ENCODE measurements around the gene ESPL1. TPM values are rescaled to one million over a fixed set of nuclear protein-coding genes. Genes with fewer than 3 reads are reported as not detected.

Gene ESPL1
- polyA plus RNA-seq, 2 of the 4 experiments (the other 2 are of a cell fraction) = 10.0 to 16.5 TPM

DNA sequence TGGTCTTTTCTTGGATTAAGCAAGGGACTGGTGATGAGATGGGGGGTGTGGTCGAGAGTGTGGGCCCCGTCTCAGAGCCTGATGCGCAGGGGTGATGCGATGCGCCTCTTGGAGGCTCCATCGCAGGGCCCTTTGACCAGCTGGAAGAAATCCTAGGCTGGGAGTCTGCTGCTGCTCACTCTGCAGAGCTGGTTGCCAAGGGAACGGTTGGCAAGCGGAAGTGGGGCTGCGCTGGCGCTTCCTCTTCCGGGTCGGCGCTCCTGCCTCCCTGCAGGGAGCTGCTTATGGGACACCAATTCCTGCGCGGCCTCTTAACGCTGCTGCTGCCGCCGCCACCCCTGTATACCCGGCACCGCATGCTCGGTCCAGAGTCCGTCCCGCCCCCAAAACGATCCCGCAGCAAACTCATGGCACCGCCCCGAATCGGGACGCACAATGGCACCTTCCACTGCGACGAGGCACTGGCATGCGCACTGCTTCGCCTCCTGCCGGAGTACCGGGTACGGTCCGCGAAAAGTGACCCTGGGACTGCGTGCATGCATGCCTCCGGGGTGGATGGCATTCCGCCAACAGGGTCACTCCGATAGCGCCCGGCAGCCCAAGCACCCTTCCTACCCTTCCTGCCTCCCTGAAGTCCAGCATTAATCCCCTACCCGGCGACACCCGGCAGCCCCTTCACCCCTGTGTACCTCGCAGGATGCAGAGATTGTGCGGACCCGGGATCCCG, 31.5 kb downstream of the ESPL1 start, which contains the start of gene MYG1 (continued):
- TF ChIP-seq, protein P1, sequence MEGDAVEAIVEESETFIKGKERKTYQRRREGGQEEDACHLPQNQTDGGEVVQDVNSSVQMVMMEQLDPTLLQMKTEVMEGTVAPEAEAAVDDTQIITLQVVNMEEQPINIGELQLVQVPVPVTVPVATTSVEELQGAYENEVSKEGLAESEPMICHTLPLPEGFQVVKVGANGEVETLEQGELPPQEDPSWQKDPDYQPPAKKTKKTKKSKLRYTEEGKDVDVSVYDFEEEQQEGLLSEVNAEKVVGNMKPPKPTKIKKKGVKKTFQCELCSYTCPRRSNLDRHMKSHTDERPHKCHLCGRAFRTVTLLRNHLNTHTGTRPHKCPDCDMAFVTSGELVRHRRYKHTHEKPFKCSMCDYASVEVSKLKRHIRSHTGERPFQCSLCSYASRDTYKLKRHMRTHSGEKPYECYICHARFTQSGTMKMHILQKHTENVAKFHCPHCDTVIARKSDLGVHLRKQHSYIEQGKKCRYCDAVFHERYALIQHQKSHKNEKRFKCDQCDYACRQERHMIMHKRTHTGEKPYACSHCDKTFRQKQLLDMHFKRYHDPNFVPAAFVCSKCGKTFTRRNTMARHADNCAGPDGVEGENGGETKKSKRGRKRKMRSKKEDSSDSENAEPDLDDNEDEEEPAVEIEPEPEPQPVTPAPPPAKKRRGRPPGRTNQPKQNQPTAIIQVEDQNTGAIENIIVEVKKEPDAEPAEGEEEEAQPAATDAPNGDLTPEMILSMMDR (IDR thresholded peaks at IDR 0.05) = no peak
- TF ChIP-seq, protein P2, sequence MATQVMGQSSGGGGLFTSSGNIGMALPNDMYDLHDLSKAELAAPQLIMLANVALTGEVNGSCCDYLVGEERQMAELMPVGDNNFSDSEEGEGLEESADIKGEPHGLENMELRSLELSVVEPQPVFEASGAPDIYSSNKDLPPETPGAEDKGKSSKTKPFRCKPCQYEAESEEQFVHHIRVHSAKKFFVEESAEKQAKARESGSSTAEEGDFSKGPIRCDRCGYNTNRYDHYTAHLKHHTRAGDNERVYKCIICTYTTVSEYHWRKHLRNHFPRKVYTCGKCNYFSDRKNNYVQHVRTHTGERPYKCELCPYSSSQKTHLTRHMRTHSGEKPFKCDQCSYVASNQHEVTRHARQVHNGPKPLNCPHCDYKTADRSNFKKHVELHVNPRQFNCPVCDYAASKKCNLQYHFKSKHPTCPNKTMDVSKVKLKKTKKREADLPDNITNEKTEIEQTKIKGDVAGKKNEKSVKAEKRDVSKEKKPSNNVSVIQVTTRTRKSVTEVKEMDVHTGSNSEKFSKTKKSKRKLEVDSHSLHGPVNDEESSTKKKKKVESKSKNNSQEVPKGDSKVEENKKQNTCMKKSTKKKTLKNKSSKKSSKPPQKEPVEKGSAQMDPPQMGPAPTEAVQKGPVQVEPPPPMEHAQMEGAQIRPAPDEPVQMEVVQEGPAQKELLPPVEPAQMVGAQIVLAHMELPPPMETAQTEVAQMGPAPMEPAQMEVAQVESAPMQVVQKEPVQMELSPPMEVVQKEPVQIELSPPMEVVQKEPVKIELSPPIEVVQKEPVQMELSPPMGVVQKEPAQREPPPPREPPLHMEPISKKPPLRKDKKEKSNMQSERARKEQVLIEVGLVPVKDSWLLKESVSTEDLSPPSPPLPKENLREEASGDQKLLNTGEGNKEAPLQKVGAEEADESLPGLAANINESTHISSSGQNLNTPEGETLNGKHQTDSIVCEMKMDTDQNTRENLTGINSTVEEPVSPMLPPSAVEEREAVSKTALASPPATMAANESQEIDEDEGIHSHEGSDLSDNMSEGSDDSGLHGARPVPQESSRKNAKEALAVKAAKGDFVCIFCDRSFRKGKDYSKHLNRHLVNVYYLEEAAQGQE (IDR thresholded peaks at IDR 0.05) = no peak
- TF ChIP-seq HDAC2 (IDR thresholded peaks at IDR 0.05) (no peak), PHF8 (IDR thresholded peaks at IDR 0.05; ENCODE audit: borderline replicate concordance, low read depth) (peak; percentile 59; the same call in 1 of the 2 replicates), EHF (CRISPR knock-in tag; IDR thresholded peaks at IDR 0.05) (no peak), CHD4 (IDR thresholded peaks at IDR 0.05; ENCODE audit: borderline replicate concordance) (no peak), ESRRA (IDR thresholded peaks at IDR 0.05; ENCODE audit: borderline replicate concordance, low read length) (no peak), TP53 (CRISPR knock-in tag; IDR thresholded peaks at IDR 0.05) (no peak), POLR2AphosphoS2 (conservative IDR thresholded peaks at IDR 0.05; ENCODE audit: low read length) (peak; percentile 75; the same call in 1 of the 2 replicates), HOXB5 (CRISPR knock-in tag; IDR thresholded peaks at IDR 0.05) (peak; percentile 19; the same call in 1 of the 2 replicates), HEYL (CRISPR knock-in tag; IDR thresholded peaks at IDR 0.05) (no peak), RARB (CRISPR knock-in tag; IDR thresholded peaks at IDR 0.05) (no peak), EHMT2 (IDR thresholded peaks at IDR 0.05; ENCODE audit: low read depth) (no peak), RNF2 (IDR thresholded peaks at IDR 0.05; ENCODE audit: borderline replicate concordance, low read depth) (no peak), ZC3H11A (IDR thresholded peaks at IDR 0.05) (no peak), MAZ (IDR thresholded peaks at IDR 0.05; ENCODE audit: borderline replicate concordance, low read depth, low read length) (no peak), CEBPB (IDR thresholded peaks at IDR 0.05) (no peak), POLR2A (IDR thresholded peaks at IDR 0.05; ENCODE audit: low read length) (peak; percentile 69), CBX8 (IDR thresholded peaks at IDR 0.05) (no peak), KDM5A (IDR thresholded peaks at IDR 0.05) (peak; percentile 57; the same call in 1 of the 2 replicates)
- TF ChIP-seq, protein P3, sequence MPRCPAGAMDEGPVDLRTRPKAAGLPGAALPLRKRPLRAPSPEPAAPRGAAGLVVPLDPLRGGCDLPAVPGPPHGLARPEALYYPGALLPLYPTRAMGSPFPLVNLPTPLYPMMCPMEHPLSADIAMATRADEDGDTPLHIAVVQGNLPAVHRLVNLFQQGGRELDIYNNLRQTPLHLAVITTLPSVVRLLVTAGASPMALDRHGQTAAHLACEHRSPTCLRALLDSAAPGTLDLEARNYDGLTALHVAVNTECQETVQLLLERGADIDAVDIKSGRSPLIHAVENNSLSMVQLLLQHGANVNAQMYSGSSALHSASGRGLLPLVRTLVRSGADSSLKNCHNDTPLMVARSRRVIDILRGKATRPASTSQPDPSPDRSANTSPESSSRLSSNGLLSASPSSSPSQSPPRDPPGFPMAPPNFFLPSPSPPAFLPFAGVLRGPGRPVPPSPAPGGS (IDR thresholded peaks at IDR 0.05) = peak; percentile 90
- TF ChIP-seq, protein P4, sequence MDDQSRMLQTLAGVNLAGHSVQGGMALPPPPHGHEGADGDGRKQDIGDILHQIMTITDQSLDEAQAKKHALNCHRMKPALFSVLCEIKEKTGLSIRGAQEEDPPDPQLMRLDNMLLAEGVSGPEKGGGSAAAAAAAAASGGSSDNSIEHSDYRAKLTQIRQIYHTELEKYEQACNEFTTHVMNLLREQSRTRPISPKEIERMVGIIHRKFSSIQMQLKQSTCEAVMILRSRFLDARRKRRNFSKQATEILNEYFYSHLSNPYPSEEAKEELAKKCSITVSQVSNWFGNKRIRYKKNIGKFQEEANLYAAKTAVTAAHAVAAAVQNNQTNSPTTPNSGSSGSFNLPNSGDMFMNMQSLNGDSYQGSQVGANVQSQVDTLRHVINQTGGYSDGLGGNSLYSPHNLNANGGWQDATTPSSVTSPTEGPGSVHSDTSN (IDR thresholded peaks at IDR 0.05) = peak; percentile 75
